HG03442 (cell line): ENCODE results near the gene SRGAP1.
"Not testable (repeated sequence)": the region's sequence is repeated elsewhere in the genome, so short reads cannot be mapped to it uniquely, and the experiment has no call there.

Source experiments
- ATAC-seq: cut with Tn5 transposase; IDR thresholded peaks from one replicate; pipeline ENCODE4 v1.9.1; 2021; ENCODE audit warnings: mild to moderate bottlenecking, moderate library complexity; ENCODE audit not compliant: unreplicated experiment

SRGAP1 gene

DNA sequence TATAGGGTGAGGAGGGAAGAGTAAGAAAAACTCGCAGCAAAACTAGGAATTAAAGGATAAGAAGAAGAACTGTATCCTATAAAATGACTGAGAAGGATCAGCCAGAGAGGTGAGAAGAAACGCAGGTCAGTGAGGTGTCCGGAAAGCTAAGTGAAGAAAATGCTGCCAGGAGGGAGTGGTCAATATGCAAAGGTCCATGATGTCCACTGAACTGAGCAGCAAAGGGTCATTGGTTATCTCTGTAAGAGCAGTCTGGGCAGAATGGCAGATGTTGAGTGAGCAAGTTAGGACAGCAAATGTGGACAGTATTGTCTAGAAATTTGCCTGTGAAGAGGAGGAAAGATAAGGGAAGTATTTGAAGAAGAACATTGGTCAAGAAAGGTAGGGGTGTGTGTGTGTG, 155.4 kb downstream of the SRGAP1 start:
- ATAC-seq = no peak

DNA sequence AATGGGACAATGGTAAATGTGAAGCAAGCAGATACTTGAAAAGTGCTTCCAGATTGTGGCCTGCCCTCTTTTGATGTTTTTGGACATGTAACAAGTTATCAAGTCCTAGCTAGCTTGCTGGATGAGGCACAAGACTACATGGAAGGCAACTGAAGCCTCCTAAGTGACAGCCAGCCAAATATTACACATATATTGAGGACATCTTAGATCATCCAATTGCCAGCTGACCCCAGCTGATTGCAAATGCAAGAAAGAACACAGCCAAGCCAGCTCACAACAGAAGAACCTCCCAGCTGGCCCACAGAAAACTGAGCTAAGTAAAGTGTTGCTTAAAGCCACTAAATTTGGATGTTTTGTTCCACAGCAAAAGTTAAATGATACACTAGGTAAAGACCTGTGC, 156.9 kb downstream of the SRGAP1 start:
- ATAC-seq = no peak

- ATAC-seq = no peak
Observed at GRCh38 chr12:64004641-64005040, 160.1 kb downstream of the SRGAP1 start.

GRCh38 chr12:64006211-64006825, 161.8 kb downstream of the SRGAP1 start:
- ATAC-seq = no peak

DNA sequence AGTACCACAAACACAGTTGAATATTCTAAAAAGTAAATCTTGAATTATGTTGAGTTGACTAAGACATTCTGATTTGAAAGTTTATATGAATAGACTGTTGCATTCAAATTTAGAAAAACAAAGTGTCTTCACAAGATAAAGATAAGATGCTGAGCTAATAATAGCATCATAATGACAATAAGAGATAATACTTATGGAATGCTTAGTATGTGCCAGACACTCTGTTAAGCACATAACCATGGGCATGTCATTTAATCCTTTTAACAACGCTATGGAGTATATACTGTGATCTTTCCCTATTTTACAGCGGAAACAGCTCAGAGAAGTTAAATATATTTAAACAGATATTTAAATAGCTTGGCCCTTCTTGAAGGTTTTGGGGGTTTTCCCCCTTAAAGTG, 163.4 kb downstream of the SRGAP1 start:
- no peak for ATAC-seq

DNA sequence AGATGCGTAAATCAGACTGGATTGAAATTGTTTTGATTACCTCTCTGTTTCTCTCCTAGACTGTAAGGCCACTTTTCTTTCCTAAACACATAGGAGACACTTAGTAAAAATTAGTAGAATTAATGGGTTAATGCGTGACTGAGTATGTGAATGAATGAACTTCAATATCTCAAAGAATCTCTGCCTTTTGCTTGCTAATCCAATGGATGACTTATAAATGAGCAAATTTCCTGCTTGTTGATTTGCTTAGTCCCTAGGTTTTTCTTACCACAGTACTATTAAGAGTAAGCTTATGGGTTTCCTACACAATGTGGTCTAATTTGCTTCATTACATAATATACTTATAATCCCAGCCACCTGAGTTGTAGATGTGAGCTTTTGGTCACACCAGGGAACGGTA, 164.1 kb downstream of the SRGAP1 start:
- ATAC-seq = no peak

DNA sequence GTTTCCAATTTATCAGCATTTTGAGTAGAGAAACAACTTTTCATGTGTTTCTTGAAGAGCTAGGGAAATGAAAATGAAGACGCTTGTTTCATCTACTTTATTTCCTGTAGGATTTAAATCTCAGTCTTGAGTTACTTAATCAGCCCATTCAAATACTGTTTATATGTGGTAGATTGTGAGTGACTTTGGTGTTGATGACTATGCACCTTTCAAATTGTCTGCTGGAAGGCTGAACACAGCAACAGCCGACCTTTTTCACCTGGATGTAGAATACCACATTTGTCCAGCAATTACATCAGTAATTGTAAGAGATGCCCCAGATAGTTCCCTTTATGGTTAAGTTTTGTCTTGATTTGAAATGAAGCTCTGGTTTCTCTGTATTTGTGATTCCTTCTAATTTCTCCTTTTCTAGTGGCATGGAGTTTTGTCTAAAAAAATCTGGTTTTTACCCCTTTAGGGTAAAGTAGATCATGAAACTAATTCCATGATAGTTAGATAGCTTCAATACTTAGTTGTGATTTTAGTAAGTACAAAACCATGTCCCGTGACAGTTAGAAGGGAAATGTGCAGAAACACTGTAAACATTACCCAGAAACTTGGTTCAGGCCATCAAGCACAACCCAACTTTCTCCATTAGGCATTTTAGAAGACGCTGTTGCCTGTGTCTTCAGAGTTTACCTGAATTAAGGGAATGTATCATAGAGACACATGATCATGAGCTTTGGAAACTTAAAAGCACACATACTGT, 165.0 kb downstream of the SRGAP1 start:
- peak; percentile 27 for ATAC-seq

DNA sequence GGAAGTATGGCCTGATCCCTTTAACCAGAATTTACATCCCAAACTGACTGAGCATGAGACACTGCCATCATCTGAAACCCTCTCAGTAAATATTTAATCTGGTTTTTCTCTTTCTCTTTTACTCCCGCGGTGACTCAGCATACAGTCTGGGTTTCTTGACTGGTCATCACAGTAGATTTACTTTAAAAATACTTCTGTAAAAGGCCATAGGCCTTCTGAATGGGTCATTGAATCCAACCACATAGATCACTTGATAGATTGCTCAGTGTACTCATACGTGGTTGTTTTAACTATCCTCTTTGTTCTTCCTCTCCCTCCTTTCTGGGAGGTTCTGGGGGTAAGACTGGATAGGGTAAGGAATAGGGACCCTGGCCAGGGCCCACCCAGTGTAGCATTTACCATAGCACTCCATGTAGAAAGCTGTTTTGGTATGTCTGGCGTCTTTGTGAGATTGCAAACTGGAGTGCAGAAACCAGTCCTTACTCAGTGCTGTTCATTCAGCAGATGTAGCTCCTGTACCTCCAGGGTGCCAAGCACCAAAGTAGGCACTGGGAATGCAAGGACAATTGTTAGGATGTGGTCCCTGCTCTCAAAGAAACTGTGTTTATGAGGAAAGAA, 165.7 kb downstream of the SRGAP1 start:
- ATAC-seq = peak; percentile 82

DNA sequence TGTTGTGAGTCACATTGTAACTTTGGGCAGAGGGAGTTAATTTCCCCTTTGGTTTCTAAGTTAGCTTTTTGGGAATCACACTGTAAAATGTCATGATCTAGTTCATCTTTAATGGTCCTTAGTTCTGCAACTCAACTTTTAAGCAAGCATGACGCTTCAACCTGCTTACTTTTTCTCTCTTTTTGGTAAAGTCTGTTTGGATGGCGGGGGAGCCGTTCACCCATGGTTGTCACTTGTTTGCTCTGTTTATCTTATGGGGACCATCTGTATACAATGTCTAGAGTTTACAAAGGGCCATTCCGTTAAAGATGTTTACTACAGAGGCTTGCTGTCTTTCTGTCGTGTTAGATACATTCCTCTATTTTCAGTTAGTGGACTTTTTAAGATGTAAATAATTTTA, 172.0 kb downstream of the SRGAP1 start:
- no peak for ATAC-seq

GRCh38 chr12:64018116-64018515, 173.6 kb downstream of the SRGAP1 start:
- not testable (repeated sequence) for ATAC-seq

DNA sequence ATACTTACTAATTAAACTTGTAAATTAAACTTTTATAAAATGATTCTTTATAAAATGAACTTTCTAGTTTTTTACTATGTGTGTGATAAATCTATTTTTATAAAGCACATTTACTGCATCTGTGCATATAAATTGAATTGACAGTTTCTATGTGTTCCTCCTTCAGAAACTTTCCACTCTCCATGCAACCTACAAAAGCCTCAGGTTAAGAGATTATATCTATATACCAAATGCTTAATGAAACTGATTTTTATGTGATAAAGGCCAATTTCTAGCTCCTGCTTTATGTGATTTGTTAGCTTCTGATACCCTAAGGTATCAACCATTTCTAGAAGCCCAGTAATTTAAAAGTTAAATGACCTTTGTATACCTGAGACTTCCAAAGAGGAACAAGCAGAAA, 174.0 kb downstream of the SRGAP1 start:
- ATAC-seq = no peak

- ATAC-seq = no peak
Observed at GRCh38 chr12:64019101-64019500, 174.6 kb downstream of the SRGAP1 start.

DNA sequence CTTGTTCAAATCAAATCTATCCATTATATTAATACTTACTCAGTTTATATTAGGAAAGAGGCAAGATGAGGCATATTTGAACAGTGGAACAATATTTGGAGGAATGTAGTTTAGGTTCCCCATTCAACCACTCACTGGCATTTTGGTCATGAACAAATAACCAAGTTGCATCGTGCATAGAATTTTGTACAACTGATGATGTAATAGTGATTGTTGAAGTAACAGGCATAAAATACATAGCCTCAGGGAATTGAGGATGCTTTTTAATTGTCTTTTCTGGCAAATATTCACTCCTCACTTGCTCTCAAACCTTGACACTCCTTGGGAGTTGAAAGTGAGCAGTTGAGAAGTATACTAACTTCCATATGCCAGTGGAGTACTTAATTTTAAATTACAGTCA, 175.2 kb downstream of the SRGAP1 start:
- ATAC-seq = no peak

- no peak for ATAC-seq
Observed at GRCh38 chr12:64025174-64025958, 180.9 kb downstream of the SRGAP1 start.

- no peak for ATAC-seq
Observed at GRCh38 chr12:64027311-64027710, 182.8 kb downstream of the SRGAP1 start.

GRCh38 chr12:64028541-64028940, 184.0 kb downstream of the SRGAP1 start:
- no peak for ATAC-seq

DNA sequence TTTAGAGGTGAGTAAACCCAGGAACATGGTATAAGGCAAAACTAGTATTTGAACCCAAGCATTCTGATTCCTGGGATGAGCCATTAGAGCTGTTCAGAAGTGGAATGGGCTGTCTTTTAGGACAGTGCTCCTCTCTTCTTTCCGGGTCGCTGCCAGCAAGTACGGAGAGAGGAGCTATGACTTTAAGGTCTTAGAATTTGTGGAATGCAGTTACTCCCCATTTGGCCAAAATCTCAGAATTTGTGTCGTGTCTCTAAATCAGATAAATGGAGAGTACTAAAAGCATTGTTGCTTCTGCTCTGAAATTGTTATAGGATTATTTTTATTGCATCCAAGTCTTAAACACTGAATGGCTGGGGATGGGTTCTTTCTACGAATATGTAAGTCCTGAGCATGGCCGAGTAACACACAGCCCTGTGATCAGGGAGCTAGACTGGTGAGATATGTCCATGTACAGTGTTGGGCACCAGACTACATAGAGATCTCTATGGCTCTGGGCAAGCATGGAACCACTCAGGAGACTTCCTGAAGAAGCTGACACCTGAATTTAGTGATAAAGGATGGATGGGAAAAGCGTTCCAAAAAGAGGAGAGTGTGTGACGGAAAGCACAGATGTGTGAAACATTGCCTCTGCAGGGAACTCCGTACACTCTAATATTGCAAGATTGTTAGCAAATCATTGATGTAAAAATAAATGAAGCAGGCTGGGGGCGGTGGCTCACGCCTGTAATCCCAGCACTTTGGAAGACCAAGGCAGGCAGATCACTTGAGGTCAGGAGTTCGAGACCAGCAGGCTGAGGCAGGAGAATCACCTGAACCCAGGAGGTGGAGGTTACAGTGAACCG, 184.7 kb downstream of the SRGAP1 start:
- ATAC-seq = no peak

DNA sequence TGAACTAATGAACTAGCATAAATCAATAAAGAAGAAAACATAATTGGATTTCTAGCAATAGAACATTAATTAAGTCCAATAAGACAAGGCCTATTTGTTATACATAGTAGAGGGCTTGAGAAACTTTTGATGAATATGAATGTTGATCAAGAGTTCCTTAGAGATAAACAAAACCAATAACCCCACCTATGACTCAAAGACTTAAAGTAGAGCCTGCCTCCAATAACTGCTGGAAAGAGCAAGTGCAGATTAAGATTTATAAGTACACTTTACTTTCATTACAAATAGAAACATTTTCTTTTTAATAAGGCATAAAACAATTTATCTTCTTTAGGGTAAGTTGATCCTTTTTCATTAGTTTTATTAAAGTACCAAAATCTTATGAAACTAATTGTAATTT, 185.7 kb downstream of the SRGAP1 start:
- ATAC-seq = no peak

DNA sequence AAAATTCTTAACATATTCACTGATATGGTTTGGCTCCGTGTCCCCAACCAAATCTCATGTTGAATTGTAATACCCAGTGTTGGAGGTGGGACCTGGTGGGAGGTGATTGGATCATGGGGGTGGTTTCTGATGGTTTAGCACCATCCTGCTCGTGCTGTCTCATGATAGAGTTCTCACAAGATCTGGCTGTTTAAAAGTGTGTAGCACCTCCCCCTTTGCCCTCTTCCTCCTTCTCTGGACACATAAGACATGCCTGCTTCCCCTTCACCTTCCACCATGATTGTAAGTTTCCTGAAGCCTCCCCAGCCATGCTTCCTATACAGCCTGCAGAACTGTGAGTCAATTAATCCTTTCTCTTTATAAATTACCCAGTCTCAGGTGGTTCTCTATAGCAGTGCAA, 189.6 kb downstream of the SRGAP1 start:
- not testable (repeated sequence) for ATAC-seq

DNA sequence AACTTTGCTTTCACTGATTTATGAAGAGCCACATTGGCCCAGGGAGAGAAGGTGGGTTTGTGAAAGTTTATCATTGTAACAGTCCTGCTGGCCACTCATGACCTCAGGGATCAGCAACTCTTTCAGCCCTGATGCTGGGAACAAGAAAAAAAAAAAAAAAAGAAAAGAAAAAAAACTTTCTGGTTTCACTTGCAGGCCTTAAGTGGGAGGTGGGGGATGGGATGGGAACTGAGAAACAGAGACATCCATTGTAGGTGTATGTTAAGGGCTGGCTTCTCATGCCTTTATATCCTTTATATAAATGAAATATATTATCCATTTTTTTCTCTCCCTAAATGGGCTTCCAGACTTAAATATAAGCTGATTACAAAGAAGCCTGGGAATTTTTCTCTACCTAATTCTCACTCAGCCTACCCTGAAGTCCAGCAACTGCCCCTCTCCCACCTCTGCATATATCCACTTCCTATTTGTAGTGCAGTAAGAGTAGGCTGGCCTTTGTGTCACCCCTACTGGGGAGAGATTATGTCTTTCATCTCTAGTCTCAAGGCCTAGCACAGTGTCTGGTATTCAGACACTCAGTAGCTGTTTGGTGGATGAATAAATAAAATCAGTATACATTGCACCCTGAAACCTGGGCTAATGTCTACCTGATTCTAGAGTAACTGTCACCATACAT, 190.5 kb downstream of the SRGAP1 start:
- no peak for ATAC-seq
